ENCODE results near the gene PLCD3.
"Not testable (repeated sequence)": the region's sequence is repeated elsewhere in the genome, so short reads cannot be mapped to it uniquely, and the experiment has no call there.

PLCD3 gene

GRCh38 chr17:45132572-45133463 lies 503 bp upstream of the PLCD3 start:
- peak; percentile 71 for DNase-seq (ENCODE audit: low spot score)

- no peak for DNase-seq (ENCODE audit: low spot score)
Observed at GRCh38 chr17:45131616-45132319, 547 bp downstream of the PLCD3 start.

GRCh38 chr17:45130681-45131615 lies 1.4 kb downstream of the PLCD3 start:
- DNase-seq (ENCODE audit: low spot score), result no peak

- DNase-seq (ENCODE audit: low spot score), result no peak
Observed at GRCh38 chr17:45129940-45130680, 2.2 kb downstream of the PLCD3 start.

- no peak for DNase-seq (ENCODE audit: low spot score)
Observed at GRCh38 chr17:45129426-45129939, 2.8 kb downstream of the PLCD3 start.

GRCh38 chr17:45128989-45129388 lies 3.3 kb downstream of the PLCD3 start:
- no peak for DNase-seq (ENCODE audit: low spot score)

- DNase-seq (ENCODE audit: low spot score), result no peak
Observed at GRCh38 chr17:45128331-45128730, 4.0 kb downstream of the PLCD3 start.

GRCh38 chr17:45127548-45128300 lies 4.6 kb downstream of the PLCD3 start:
- DNase-seq (ENCODE audit: low spot score), result no peak

- DNase-seq (ENCODE audit: low spot score), result no peak
Observed at GRCh38 chr17:45127207-45127547, 5.1 kb downstream of the PLCD3 start.

- DNase-seq (ENCODE audit: low spot score), result no peak
Observed at GRCh38 chr17:45125509-45125908, 6.8 kb downstream of the PLCD3 start.

GRCh38 chr17:45124797-45125122 lies 7.6 kb downstream of the PLCD3 start:
- not testable (repeated sequence) for DNase-seq (ENCODE audit: low spot score)

- DNase-seq (ENCODE audit: low spot score), result no peak
Observed at GRCh38 chr17:45123930-45124796, 8.2 kb downstream of the PLCD3 start.

GRCh38 chr17:45123076-45123770 lies 9.1 kb downstream of the PLCD3 start:
- DNase-seq (ENCODE audit: low spot score), result no peak

- DNase-seq (ENCODE audit: low spot score), result no peak
Observed at GRCh38 chr17:45121055-45121454, 11.3 kb downstream of the PLCD3 start.

- no peak for DNase-seq (ENCODE audit: low spot score)
Observed at GRCh38 chr17:45120558-45120957, 11.8 kb downstream of the PLCD3 start.

- DNase-seq (ENCODE audit: low spot score), result no peak
Observed at GRCh38 chr17:45119964-45120363, 12.4 kb downstream of the PLCD3 start.

GRCh38 chr17:45118691-45119090 lies 13.6 kb downstream of the PLCD3 start:
- DNase-seq (ENCODE audit: low spot score), result no peak

- DNase-seq (ENCODE audit: low spot score), result no peak
Observed at GRCh38 chr17:45117848-45118646, 14.3 kb downstream of the PLCD3 start.

Measured in globus pallidus (tissue), 1 donor.